Keratinocyte (primary cell): ENCODE measurements around the gene RIN3. TPM values are rescaled to one million over a fixed set of nuclear protein-coding genes. Genes with fewer than 3 reads are reported as not detected.

ENCODE experiments used
- DNase-seq: peaks from one replicate; pipeline ENCODE4 v3.0.0-alpha.2; 2011; ENCODE audit warnings: low read depth, missing footprints, low spot score
- FAIRE-seq: peaks from 2 replicates; lab custom pipeline; 2011; peaks lifted over from hg19 to GRCh38; lab: Jason Lieb, UNC
- H2AFZ ChIP-seq: 2 replicates; pipeline ENCODE4 v1.6.0; 2012; ENCODE audit warnings: low read length, control low read depth, inconsistent platforms; ENCODE audit not compliant: control insufficient read depth
- H3K27ac ChIP-seq: 2 replicates; pipeline ENCODE4 v1.5.1; 2011; ENCODE audit warnings: low read length; ENCODE audit not compliant: control insufficient read depth, insufficient read depth
- H3K27me3 ChIP-seq: 3 replicates; pipeline ENCODE4 v1.6.0; 2011; ENCODE audit warnings: low read length; ENCODE audit not compliant: control insufficient read depth, insufficient read depth; ENCODE audit errors: extremely low read depth
- H3K36me3 ChIP-seq, 2 experiments: 2 replicates in 1 of 2; 3 replicates in 1 of 2; pipeline ENCODE4 v1.5.1; 2011; ENCODE audit warnings: low read length in 2 of 2, mild to moderate bottlenecking in 1 of 2; ENCODE audit not compliant: control insufficient read depth in 2 of 2, insufficient read depth in 2 of 2; ENCODE audit errors: extremely low read depth in 1 of 2
- H3K4me1 ChIP-seq: 3 replicates; pipeline ENCODE4 v1.5.1; 2011; ENCODE audit warnings: low read length; ENCODE audit not compliant: control insufficient read depth, insufficient read depth; ENCODE audit errors: extremely low read depth
- H3K4me2 ChIP-seq: 3 replicates; pipeline ENCODE4 v1.6.0; 2011; ENCODE audit warnings: low read depth, low read length; ENCODE audit not compliant: control insufficient read depth, insufficient read depth; ENCODE audit errors: extremely low read depth
- H3K4me3 ChIP-seq, 3 experiments: fragments of 200-600 bp in 1 of 3; sonication (generic) in 1 of 3; 2 replicates in 2 of 3; 3 replicates in 1 of 3; pipeline ENCODE4 v1.5.1; 2011 to 2016; ENCODE audit warnings: low read length in 3 of 3, mild to moderate bottlenecking in 3 of 3, control low read depth in 2 of 3, inconsistent platforms in 1 of 3, low read depth in 1 of 3, mixed read lengths in 1 of 3, mixed run types in 1 of 3, moderate library complexity in 1 of 3; ENCODE audit not compliant: control insufficient read depth in 2 of 3, insufficient read depth in 2 of 3; ENCODE audit errors: extremely low read depth in 1 of 3
- H3K79me2 ChIP-seq: 2 replicates; pipeline ENCODE4 v1.6.0; 2012; ENCODE audit warnings: low read length; ENCODE audit not compliant: control insufficient read depth, insufficient read depth
- H3K9ac ChIP-seq: 3 replicates; pipeline ENCODE4 v1.6.0; 2011; ENCODE audit warnings: low read length; ENCODE audit not compliant: control insufficient read depth, insufficient read depth; ENCODE audit errors: extremely low read depth
- H3K9me1 ChIP-seq: 3 replicates; pipeline ENCODE4 v1.6.0; 2011; ENCODE audit warnings: low read length; ENCODE audit not compliant: control insufficient read depth, insufficient read depth; ENCODE audit errors: extremely low read depth
- H3K9me3 ChIP-seq: 2 replicates; pipeline ENCODE4 v1.5.1; 2012; ENCODE audit warnings: low read depth, low read length; ENCODE audit not compliant: control insufficient read depth
- H4K20me1 ChIP-seq: 3 replicates; pipeline ENCODE4 v1.6.0; 2011; ENCODE audit warnings: low read length; ENCODE audit not compliant: control insufficient read depth, insufficient read depth; ENCODE audit errors: extremely low read depth
- CTCF ChIP-seq, 3 experiments: IDR thresholded peaks in 1 of 3; conservative IDR thresholded peaks in 1 of 3; optimal IDR thresholded peaks in 1 of 3; 2 replicates in 2 of 3; 3 replicates in 1 of 3; pipeline versions ENCODE3 to v1.5.1; 2011; ENCODE audit warnings: low read length in 3 of 3, mild to moderate bottlenecking in 3 of 3, moderate library complexity in 2 of 3, control low read depth in 1 of 3, inconsistent platforms in 1 of 3; ENCODE audit not compliant: insufficient read depth in 2 of 3; ENCODE audit errors: extremely low read depth in 1 of 3
- EZH2 ChIP-seq: IDR thresholded peaks from one replicate; pipeline ENCODE4 v1.6.1; 2012; ENCODE audit warnings: inconsistent platforms, mild to moderate bottlenecking, low read length, moderate library complexity
- dilution Hi-C: fragments of 300-500 bp; cut with MboI; formaldehyde crosslinking; loops from one replicate; pipeline ENCODE4 v1.7.0; 2020; ENCODE audit warnings: low sequenced_read_pairs; ENCODE audit not compliant: extremely low pct_ligation_motif_present
- polyA plus RNA-seq, 5 experiments: library from polyadenylated mRNA; depleted of rRNA in 3 of 5; stranded (reverse) in 3 of 5; stranded (forward) in 1 of 5; unstranded in 1 of 5; fragments of >200 nt; gene quantifications; 1 replicate in 1 of 5; 2 replicates in 3 of 5; 3 replicates in 1 of 5; pipeline versions ENCODE4 v1.2.1 to v1.2.3, GENCODE V29; 2011 to 2012; ENCODE audit warnings: missing spikeins in 2 of 5, low read depth in 1 of 5, low replicate concordance in 1 of 5

RIN3 gene
- polyA plus RNA-seq, 1 donor (not counting 4 experiments of a cell fraction or from before 2014, with no cell fraction given): 1.2 TPM

- Histone ChIP-seq H3K9me3 (no peaks in the 10 kb centered on the region), H3K4me2 (no peak overlapping the region), H3K9ac (no peak overlapping the region), H3K27me3 (peaks cover 7% of the 10 kb centered on the region), H2AFZ (no peak overlapping the region), H3K79me2 (no peaks in the 10 kb centered on the region), H3K4me3 (no peak overlapping the region), H3K4me1 (peaks cover 5% of the 10 kb centered on the region), H3K27ac (no peak overlapping the region), H4K20me1 (no peaks in the 10 kb centered on the region), H3K36me3 (no peaks in the 10 kb centered on the region), H3K9me1 (no peaks in the 10 kb centered on the region)
- DNase-seq (no peak), FAIRE-seq (no peak)
- dilution Hi-C loops: no loop called here
- TF ChIP-seq CTCF (optimal IDR thresholded peaks at IDR 0.05 in 1 of 3, IDR thresholded peaks at IDR 0.05 in 1 of 3, conservative IDR thresholded peaks at IDR 0.05 in 1 of 3; ENCODE audit: extremely low read depth in 1 of 3, insufficient read depth in 2 of 3, low read length in 3 of 3) (peak; percentile 71 to 87 (median 82)), EZH2 (no peak)
Measured at GRCh38 chr14:92690171-92691011, 176.8 kb downstream of the RIN3 start.

- Histone ChIP-seq H3K9me1 (no peaks in the 10 kb centered on the region), H3K4me3 (no peak overlapping the region), H3K27ac (no peak overlapping the region), H2AFZ (no peak overlapping the region), H3K4me1 (no peaks in the 10 kb centered on the region), H3K4me2 (no peak overlapping the region), H3K36me3 (no peaks in the 10 kb centered on the region), H4K20me1 (no peaks in the 10 kb centered on the region), H3K79me2 (no peaks in the 10 kb centered on the region), H3K9ac (no peak overlapping the region), H3K27me3 (peaks cover 5% of the 10 kb centered on the region), H3K9me3 (no peaks in the 10 kb centered on the region)
- dilution Hi-C loops: no loop called here
- FAIRE-seq (no peak), DNase-seq (no peak)
- TF ChIP-seq CTCF (optimal IDR thresholded peaks at IDR 0.05 in 1 of 3, IDR thresholded peaks at IDR 0.05 in 1 of 3, conservative IDR thresholded peaks at IDR 0.05 in 1 of 3; ENCODE audit: extremely low read depth in 1 of 3, insufficient read depth in 2 of 3, low read length in 3 of 3) (no peak), EZH2 (no peak)
Measured at GRCh38 chr14:92692822-92693226, 179.2 kb downstream of the RIN3 start.
